GM06990 (cell line): ENCODE data around the gene KLHL4.

Experiments used
- DNase-seq: peaks from one replicate; pipeline ENCODE4 v3.0.0-alpha.2; 2011; ENCODE audit not compliant: insufficient read length; ENCODE audit errors: extremely low read depth
- H3K27me3 ChIP-seq: replicated peaks from 2 replicates; pipeline ENCODE4 v1.6.0; 2011; ENCODE audit warnings: low read length; ENCODE audit not compliant: control insufficient read depth, insufficient read depth
- H3K36me3 ChIP-seq: 2 replicates; pipeline ENCODE4 v1.5.1; 2011; ENCODE audit warnings: low read length; ENCODE audit not compliant: control insufficient read depth, insufficient read depth
- H3K4me3 ChIP-seq: replicated peaks from 2 replicates; pipeline ENCODE4 v1.5.1; 2011; ENCODE audit warnings: low read depth, mild to moderate bottlenecking, control low read depth, low read length
- CTCF ChIP-seq: IDR thresholded peaks from 2 replicates; pipeline ENCODE4 v1.5.1; 2011; ENCODE audit warnings: low read length, control low read depth, mild to moderate bottlenecking, inconsistent platforms; ENCODE audit not compliant: insufficient read depth, poor library complexity, severe bottlenecking

KLHL4 gene

GRCh38 chrX:87572901-87573300, 55.3 kb downstream of the KLHL4 start:
- Histone ChIP-seq H3K4me3 (no peak overlapping the region), H3K27me3 (no peaks in the 10 kb centered on the region), H3K36me3 (no peaks in the 10 kb centered on the region)
- no peak for DNase-seq
- TF ChIP-seq CTCF = no peak

GRCh38 chrX:87578978-87579377, 61.4 kb downstream of the KLHL4 start:
- TF ChIP-seq CTCF = no peak
- no peaks in the 10 kb centered on the region for H3K27me3 ChIP-seq

GRCh38 chrX:87580862-87581261, 63.3 kb downstream of the KLHL4 start:
- TF ChIP-seq CTCF = no peak
- Histone ChIP-seq H3K36me3 (no peaks in the 10 kb centered on the region), H3K4me3 (no peak overlapping the region), H3K27me3 (no peaks in the 10 kb centered on the region)
- DNase-seq = no peak

More at GRCh38 chrX:87578978-87579377, 61.4 kb downstream of the KLHL4 start:
- no peak for DNase-seq
- Histone ChIP-seq H3K4me3 (no peak overlapping the region), H3K36me3 (no peaks in the 10 kb centered on the region)

- H3K27me3 ChIP-seq = no peaks in the 10 kb centered on the region
- no peaks in the 10 kb centered on the region for H3K36me3 ChIP-seq
- no peak for TF ChIP-seq CTCF
- H3K4me3 ChIP-seq = no peak overlapping the region
- no peak for DNase-seq
These were observed 64.9 kb downstream of the KLHL4 start for GRCh38 chrX:87582453-87582852.

- Histone ChIP-seq H3K36me3 (no peaks in the 10 kb centered on the region), H3K4me3 (no peak overlapping the region), H3K27me3 (no peaks in the 10 kb centered on the region)
- TF ChIP-seq CTCF = peak; percentile 48
- no peak for DNase-seq
These were observed 66.1 kb downstream of the KLHL4 start for GRCh38 chrX:87583679-87584078.

- DNase-seq = no peak
- no peak overlapping the region for H3K4me3 ChIP-seq
- no peaks in the 10 kb centered on the region for H3K27me3 ChIP-seq
- no peaks in the 10 kb centered on the region for H3K36me3 ChIP-seq
- no peak for TF ChIP-seq CTCF
These were observed 98.8 kb downstream of the KLHL4 start for GRCh38 chrX:87616371-87616770.
